Stimulated activated CD4-positive, alpha-beta T cell treated with anti-CD3 and anti-CD28 coated beads, Interleukin-12 subunit alpha, Interleukin-12 subunit beta, amount 100 ng/mL, for 4 hours (primary cell): Measurements from ENCODE around the gene LRRC19.
A peak's percentile ranks its signal among the peaks of the same experiment; 100 is the strongest.

Experiments
- DNase-seq: peaks from one replicate; pipeline ENCODE4 v3.0.0-alpha.2; 2020

LRRC19 gene

DNA sequence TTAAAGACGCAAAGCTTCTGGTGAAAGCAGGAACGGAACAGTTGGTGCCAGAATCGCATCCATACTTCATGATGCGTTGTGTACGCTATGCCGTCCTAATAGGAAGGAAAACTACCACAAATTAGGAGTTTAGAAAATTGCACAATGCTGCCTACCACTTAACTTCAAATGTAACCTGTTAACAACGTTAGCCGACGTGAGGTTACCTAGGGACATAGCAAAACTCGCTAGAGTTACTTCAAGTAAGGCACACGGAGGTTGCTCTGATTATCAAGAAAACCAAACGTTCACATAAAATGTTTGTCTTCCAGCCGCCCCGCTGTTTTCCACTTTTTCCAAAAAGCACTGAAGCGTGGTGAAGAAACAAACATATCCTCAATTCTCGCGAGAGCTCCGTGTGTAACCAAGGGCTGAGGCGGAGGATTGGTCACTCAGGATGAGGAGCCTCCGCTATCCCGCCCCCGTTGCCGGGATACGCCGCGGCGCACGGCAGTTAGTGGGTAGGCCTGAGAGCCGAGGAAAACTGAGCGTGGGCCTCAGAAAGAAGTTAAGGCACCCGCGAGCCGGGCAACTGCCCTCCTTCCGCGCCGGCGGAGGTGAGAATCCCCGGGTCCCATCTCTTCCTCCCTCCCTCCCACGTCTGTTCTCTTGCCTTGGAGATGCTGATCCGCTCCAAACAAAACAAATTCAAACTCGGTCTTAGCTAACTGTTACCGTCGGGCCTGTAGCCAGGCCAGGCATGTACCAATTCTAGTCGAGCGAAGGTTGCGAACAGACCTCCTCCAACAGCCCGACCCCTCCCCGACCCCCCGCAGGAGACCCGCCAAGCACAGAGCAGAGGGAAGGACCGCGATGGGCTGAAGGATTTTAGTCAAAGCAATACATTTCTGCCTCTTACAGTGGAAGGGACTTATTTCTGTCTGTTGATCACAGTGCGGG lies 49.3 kb downstream of the LRRC19 start, which contains the start of gene IFT74:
Gene IFT74 (plus strand): TSS at position 492 of the 939 bp plus-strand sequence. CDS start 5,556 bp downstream, outside the sequence.
- peak; percentile 87 for DNase-seq

GRCh38 chr9:26955222-26955903 lies 50.1 kb downstream of the LRRC19 start:
- no peak for DNase-seq

DNA sequence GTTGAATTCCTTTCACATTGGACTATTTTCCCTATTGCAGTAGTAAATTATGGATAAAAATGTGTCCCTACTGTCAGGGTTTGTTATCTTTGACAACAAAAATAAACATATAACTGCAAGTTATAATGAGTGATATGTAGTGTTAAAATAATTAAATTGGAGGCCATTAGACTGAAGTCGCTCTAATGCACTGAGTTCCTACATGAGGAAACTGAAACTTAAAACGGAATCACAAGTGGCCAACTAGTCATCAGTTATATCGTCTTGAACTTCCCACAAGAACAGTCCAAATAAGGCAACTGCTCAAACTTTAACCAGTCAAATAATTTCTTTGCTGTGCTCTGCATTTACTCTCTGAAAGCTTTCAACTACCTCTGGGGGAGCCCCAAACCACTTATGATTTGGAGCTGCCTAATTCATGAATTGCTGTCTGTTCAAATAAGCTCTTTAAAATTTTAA lies 51.4 kb downstream of the LRRC19 start:
- DNase-seq = no peak

- no peak for DNase-seq
Measured at GRCh38 chr9:26951794-26952193, 53.7 kb downstream of the LRRC19 start.

GRCh38 chr9:26950521-26950920 lies 55.0 kb downstream of the LRRC19 start:
- no peak for DNase-seq

DNA sequence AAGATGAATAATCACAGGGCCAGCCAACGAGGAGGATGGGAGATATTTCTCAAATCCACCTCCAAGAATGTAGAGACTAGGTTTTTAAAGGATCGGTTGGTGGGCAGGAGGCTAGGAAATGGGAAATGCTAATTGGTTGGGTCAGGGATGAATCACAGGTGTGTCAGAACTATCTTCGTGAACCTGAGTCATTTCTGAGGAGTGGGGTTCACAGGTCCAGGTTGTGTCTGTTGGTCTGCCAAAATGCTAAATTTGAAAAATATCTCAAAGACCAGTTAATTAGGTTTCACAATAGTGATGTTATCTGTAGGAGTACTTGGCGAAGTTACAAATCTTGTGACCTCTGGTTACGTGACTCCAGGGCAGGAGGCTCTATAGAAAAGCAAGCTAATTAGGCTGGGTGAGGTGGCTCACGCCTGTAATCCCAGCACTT lies 55.8 kb downstream of the LRRC19 start:
- no peak for DNase-seq

- DNase-seq = peak; percentile 26
Measured at GRCh38 chr9:26947736-26948135, 57.7 kb downstream of the LRRC19 start.

DNA sequence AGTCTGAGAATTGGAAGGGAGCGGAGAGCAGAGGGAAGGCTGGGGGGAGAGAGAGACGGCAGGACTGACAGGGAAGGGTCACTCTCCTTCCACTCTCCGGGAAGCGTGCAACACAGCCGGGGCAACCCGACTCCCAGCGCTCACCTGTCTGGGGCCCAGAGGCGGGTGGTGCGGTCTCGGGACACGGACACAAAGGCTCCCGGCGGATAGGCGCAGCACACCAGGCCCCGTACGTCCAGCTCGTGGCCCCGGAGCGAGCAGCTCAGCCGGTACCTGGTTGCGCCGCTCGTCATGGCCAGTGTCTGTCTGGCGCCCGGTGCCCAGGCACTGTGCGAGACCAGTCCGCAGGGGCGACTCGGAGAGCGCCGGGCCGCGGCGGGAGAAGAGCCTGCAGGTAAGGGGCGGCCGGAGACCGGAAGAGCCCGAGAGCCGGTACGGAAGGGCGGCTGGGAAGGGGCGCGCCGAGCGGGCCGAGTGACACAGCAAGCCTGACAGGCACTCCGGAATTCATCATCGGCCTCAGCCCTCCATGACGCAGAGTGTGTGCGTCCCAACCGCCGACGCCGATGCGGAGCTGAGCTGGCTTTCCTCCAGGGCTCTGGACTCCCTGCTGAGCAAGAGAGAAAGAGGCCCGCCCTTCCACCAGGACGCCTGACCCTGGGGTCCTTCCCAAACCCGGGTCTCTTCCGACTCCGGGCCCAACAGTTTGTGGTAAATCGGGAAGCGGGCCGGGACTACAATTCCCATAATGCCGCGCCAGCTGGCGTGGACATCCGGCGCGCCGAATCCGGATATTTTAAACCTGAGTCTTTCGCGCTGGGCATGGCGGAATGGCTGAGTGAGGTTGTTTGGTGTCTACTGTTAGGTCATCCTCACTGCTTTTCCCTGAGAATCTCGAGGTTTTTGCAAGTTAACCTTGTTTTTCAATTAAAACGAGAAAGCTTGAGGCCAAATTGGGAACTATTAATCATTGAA lies 58.4 kb downstream of the LRRC19 start, which contains the start of gene PLAA:
Gene PLAA (minus strand): TSS at position 490 of the 975 bp plus-strand sequence. CDS start 197 bp downstream, at position 293.
- peak; percentile 80 for DNase-seq

- DNase-seq = no peak
Measured at GRCh38 chr9:26945591-26945990, 59.9 kb downstream of the LRRC19 start.
